Measurements from ENCODE around the gene BRD7.

Gene BRD7

GRCh38 chr16:50288026-50288425 is 80.8 kb downstream of the BRD7 start:
- no peak for DNase-seq

- DNase-seq, result no peak
Observed at GRCh38 chr16:50286681-50287080, 82.1 kb downstream of the BRD7 start.

GRCh38 chr16:50285406-50286003 is 83.3 kb downstream of the BRD7 start:
- DNase-seq, result no peak

GRCh38 chr16:50284131-50284911 is 84.5 kb downstream of the BRD7 start:
- DNase-seq, result no peak

GRCh38 chr16:50282955-50283631 is 85.7 kb downstream of the BRD7 start:
- DNase-seq, result no peak

GRCh38 chr16:50282010-50282538 is 86.7 kb downstream of the BRD7 start:
- no peak for DNase-seq

- no peak for DNase-seq
Observed at GRCh38 chr16:50281391-50282009, 87.3 kb downstream of the BRD7 start.

GRCh38 chr16:50280932-50281331 is 87.9 kb downstream of the BRD7 start:
- DNase-seq, result no peak

- DNase-seq, result no peak
Observed at GRCh38 chr16:50279504-50279865, 89.3 kb downstream of the BRD7 start.

- DNase-seq, result no peak
Observed at GRCh38 chr16:50278251-50278650, 90.5 kb downstream of the BRD7 start.

- no peak for DNase-seq
Observed at GRCh38 chr16:50276801-50277555, 91.8 kb downstream of the BRD7 start.

- no peak for DNase-seq
Observed at GRCh38 chr16:50276326-50276640, 92.5 kb downstream of the BRD7 start.

- no peak for DNase-seq
Observed at GRCh38 chr16:50275428-50276325, 93.1 kb downstream of the BRD7 start.

GRCh38 chr16:50275098-50275415 is 93.7 kb downstream of the BRD7 start:
- DNase-seq, result no peak

GRCh38 chr16:50274326-50275097 is 94.3 kb downstream of the BRD7 start:
- no peak for DNase-seq

- DNase-seq, result no peak
Observed at GRCh38 chr16:50273888-50274325, 94.9 kb downstream of the BRD7 start.

- DNase-seq, result no peak
Observed at GRCh38 chr16:50273382-50273690, 95.5 kb downstream of the BRD7 start.

- no peak for DNase-seq
Observed at GRCh38 chr16:50272687-50273381, 96.0 kb downstream of the BRD7 start.

GRCh38 chr16:50272111-50272571 is 96.6 kb downstream of the BRD7 start:
- DNase-seq, result no peak
